Activated CD8-positive, alpha-beta memory T cell treated with anti-CD3 and anti-CD28 coated beads for 36 hours (primary cell): ENCODE data around the gene SPATA3. TPM values are rescaled to one million over a fixed set of nuclear protein-coding genes. Genes with fewer than 3 reads are reported as not detected.
"Not testable (repeated sequence)": the region's sequence is repeated elsewhere in the genome, so short reads cannot be mapped to it uniquely, and the experiment has no call there.

Experiments used
- CTCF ChIA-PET: fragments of 350-600 bp; sonication (Branson Sonifier 250); formaldehyde crosslinking; loops from one replicate; lab custom pipeline; 2021; ENCODE audit warnings: antibody characterized with exemption; lab: Charles Lee
- POLR2A ChIA-PET: fragments of 350-600 bp; sonication (Branson Sonifier 250); formaldehyde crosslinking; loops from one replicate; lab custom pipeline; 2021; ENCODE audit warnings: antibody characterized with exemption; lab: Charles Lee
- total RNA-seq, 2 experiments: library from RNA; stranded (reverse); gene quantifications; one replicate each; pipeline ENCODE4 v1.2.3, GENCODE V29; 2021

SPATA3 gene
- total RNA-seq, 2 experiments from 2014 or later, result 0.21 to 0.44 TPM

DNA sequence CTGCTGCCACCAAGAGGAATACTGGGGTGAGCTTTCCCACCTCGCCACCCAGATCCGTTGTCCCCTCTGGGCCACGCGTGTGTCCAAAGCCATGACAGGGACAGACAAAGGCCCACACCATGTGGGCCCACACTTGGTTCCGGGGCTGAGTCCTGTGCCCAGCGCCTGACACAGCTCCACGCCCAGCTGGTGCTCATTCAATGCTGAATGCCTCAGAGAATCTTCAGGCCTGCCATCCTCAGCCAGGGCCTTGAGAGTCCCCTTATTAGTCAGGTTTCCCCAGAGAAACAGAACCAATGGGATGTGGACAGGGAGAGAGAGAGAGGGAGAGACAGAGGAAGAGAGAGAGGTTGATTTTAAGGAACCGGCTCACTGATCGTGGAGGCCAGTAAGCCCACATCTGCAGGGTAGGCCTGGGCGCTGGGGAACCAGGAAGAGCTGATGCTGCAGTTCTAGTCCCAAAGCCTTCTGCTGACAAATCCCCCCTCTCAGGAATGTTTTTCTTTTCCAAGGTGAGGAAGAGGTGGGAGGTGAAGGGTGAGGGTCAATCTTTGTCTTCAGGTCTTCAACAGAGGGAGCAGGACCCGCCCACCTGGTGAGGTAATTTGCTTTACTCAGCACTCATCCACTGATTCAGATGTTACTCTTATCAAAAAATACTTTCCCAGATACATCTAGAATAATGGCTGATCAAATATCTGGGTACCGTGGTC lies 10.2 kb upstream of the SPATA3 start:
- POLR2A ChIA-PET, result interaction anchor here (0.9 to 2.0 kb wide), 4 partner anchors 35 to 77 kb away, joined by 5 to 8 read pairs (median 7); no protein-coding TSS in a partner anchor

DNA sequence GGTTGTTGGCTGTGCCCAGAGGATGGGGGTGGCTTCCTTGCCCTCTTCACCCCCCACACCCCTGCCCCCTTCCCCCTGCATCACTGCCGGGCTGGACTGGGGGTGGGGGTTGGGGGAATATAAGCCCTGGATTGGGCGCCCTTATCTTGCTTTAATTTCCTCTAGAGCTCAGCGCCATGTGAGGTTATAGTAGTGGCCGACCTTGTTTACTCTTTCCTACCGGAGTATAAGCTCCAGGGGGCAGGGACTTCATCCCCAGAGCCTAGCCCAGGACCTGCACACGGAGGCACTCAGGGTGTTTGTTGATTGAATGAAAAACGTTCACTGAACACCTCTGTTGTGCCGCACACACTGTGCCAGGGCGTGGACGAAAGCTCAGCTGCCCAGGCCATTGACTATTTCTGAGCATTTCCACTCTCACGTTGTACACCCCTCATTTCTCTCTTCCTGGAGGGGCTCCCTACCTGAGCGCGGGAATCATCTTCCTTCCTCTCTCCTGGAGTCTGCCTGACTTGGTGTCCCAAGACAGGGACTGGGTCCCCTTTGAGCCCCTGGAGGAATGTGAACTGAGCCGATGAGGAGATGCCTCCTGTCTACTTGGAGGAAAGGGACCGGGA lies 9.3 kb upstream of the SPATA3 start:
- CTCF ChIA-PET, result interaction anchor here (0.5 to 8.0 kb wide), 23 partner anchors 19 to 465 kb away, joined by 3 to 144 read pairs (median 5); partner anchors contain the start of genes GPR55 and ITM2C
- POLR2A ChIA-PET, result no interaction called here

More for the DNA sequence above, 10.2 kb upstream of the SPATA3 start:
- CTCF ChIA-PET, result interaction anchor here (0.9 to 8.0 kb wide), 14 partner anchors 11 to 166 kb away, joined by 3 to 144 read pairs (median 6); partner anchors contain the start of genes GPR55 and ITM2C

DNA sequence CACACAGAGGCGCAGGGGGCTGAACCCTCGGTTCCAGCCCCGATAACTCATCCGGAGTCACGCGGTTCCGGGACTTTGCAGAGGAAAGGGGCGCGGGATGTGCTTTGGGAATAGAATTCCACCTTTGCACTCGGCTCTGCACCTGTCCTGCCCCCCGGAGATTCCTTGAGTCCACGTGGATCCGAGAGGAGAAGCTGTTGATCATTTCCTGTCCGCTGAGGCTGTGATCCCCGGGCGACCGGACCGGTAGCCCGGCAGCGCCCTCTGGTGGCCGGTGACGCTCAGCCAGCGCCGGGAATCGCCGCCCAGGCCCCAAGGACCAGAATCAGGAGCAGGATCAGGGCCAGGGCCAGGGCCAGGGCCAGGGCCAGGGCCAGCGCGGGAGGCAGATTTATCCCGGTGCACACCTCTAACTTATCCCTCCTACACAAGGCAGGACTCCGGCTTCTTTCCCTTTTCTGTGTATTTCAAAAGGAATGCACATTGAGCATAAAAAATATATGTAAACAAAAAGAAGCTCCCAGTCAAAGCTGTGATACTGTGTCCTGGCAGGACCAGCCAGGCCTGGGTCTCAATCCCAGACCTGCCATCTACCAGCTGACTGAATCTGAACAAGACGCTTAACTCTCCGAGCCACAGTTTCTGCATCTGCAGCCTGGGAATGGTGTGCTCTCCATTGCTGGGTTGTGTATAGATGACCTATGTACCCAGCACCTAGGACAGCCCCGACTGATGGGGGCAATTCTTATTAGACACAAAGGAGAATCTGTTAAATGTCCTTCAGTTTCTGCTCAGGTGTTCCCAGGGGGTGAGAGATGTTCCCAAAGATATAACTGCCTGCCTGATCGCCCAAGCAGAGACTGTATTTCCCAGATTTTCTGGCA lies 8.5 kb upstream of the SPATA3 start:
- CTCF ChIA-PET, result interaction anchor here (0.5 to 8.0 kb wide), 29 partner anchors 12 to 465 kb away, joined by 3 to 144 read pairs (median 4); partner anchors contain the start of gene GPR55
- POLR2A ChIA-PET, result interaction anchor here (0.6 kb wide), 1 partner anchor 55 kb away, joined by 3 read pairs; no protein-coding TSS in a partner anchor

DNA sequence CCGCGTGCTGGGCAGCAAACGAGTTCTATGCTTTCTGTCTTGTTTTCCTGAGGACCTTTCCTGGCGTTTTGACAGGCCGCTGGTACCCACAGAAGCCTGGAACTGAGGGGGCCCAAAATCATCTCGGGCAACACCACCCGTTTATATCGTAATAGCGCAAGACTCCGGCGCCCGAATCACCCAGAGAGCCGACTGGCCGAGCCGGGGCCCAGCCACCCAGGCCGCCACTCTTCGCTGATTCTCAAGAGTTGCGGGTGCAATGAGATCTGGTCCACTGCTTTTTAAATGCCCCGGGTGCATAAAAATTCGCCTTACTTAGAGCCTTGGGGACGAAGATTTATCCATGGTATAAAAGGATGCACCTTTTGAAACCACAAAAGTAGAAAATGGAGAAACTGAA lies 6.2 kb upstream of the SPATA3 start:
- CTCF ChIA-PET, result interaction anchor here (8.0 kb wide), 1 partner anchor 87 kb away, joined by 144 read pairs; no protein-coding TSS in a partner anchor
- POLR2A ChIA-PET, result no interaction called here

DNA sequence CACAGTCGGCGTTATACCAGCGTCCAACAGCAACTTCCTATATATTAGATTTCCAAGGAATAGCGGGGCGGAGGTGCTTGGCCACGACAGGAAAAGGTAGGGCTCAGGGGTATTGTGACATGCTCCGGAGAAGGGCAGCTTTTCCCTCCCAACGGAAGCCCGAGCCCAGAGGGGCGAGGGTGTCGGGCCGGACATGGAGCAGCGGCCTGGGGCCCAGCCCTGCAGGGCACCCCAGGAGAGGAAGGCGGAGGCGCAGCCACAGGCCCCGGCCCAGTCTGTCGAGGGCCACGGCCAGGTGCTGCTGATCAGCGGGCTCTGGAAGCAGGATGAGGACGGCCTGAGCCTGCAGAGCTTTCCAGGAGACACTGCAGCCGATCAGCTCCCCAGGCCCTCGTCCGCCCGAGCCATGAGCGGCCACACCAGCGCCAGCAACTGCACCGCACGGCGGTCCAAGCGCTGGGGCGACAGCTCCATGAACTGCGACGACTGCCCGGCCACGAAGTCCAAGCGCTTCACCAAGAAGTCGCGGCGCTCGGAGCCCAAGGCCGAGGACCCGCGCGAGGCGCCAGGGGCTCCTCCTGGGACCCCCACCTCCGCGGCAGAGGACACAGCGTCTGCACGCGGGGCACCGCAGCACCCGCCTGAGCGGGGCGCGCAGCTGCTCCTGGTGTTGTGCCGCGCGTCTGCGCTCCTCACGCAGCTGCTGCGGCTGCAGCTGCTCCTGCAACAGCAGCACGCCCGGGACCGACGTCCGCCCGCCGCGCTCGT lies 5.6 kb upstream of the SPATA3 start:
- ChIA-PET CTCF (interaction anchor here (8.0 kb wide), 1 partner anchor 88 kb away, joined by 144 read pairs; no protein-coding TSS in a partner anchor), POLR2A (no interaction called here)

DNA sequence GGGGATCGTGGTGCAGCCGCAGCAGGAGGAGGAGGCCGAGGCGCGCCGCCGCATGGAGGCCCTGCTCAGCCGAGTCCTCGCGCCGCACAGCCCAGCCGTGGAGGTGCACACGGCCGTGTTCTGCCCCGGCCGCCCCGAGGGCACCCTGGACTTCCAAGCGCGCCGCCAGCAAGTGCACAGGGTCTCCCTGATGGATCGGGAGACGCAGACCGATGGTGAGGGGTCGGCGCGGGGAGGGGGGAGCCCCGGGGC lies 5.1 kb upstream of the SPATA3 start:
- POLR2A ChIA-PET, result no interaction called here
- CTCF ChIA-PET, result interaction anchor here (8.0 kb wide), 1 partner anchor 88 kb away, joined by 144 read pairs; no protein-coding TSS in a partner anchor

DNA sequence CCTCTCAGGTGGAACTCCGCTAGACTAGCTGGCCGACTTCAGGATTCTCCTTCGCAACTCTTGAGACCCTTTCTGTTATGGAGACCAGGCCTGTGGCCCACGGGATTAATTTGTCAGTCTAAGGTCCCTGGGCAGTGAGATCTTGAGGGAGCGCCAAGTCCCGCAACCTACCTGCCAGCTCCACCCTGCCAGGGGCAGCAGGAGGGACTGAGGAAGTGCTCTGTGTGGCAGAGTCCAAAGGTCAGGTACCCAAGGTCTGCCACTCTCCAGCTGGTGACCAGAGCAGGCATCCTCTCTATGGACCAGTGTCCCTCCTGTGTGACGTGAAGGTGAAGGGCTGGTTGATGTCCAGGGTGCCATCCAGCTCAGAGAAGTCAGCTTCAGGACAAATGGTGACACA lies 4.3 kb upstream of the SPATA3 start:
- POLR2A ChIA-PET, result no interaction called here
- CTCF ChIA-PET, result interaction anchor here (0.6 kb wide), 1 partner anchor 321 kb away, joined by 4 read pairs; no protein-coding TSS in a partner anchor

DNA sequence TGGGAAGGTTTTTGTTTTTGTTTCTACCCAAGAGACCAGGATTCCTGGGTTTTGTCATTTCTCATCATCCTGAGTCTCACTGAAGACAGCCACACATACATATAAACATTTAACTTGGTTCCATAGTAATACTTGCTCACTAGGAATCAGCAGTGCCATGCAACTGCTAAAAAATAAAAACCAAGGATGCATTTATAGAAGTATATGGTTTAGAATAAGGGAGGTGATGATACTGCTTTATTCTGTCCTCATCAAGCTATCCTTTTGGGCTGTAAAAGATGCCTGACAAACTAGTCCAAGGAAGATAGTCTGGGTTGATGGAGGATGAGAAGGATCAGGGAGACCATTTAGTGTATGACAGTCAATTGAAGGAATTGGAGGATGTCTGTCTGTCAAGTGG lies 740 bp downstream of the SPATA3 start:
- CTCF ChIA-PET, result interaction anchor here (0.6 to 1.1 kb wide), 2 partner anchors 73 to 172 kb away, joined by 3 read pairs; no protein-coding TSS in a partner anchor
- POLR2A ChIA-PET, result no interaction called here

DNA sequence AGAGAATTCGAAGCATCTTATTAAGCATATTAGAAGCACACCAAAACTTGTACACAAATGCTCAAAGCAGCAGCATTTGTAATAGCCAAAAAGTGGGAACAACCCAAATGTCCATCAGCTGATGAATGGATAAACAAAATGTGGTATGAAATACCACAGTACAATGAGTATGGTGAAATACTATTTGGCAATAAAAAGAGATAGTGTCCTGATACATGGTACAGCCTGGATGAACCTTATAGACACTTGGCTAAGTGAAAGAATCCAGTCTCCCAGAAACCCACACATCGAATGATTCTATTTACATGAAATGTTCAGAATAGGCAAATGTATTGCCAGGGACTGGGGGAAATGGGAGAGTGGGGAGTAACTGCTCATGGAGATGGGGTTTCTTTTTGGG lies 3.0 kb downstream of the SPATA3 start:
- POLR2A ChIA-PET, result no interaction called here
- CTCF ChIA-PET, result no interaction called here

DNA sequence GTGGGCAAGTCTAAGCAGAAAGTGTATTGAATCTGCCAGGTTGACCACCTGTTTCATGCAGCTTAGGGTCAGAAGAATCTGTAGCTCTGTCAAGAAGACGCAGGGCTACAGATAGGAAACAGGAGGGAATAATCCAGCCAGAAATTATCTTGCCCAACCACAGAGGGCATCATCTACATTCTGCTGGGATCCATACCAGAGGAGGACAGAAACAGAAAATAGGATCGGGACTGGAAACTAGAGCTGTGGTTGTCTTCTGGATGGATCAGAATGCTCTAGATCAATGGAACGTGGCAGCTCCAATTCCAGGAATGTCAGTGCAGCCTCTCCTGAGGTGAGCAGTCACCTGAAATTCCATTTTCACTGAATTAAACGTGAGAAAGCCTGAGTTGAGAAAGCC lies 3.6 kb downstream of the SPATA3 start:
- ChIA-PET POLR2A (no interaction called here), CTCF (no interaction called here)

DNA sequence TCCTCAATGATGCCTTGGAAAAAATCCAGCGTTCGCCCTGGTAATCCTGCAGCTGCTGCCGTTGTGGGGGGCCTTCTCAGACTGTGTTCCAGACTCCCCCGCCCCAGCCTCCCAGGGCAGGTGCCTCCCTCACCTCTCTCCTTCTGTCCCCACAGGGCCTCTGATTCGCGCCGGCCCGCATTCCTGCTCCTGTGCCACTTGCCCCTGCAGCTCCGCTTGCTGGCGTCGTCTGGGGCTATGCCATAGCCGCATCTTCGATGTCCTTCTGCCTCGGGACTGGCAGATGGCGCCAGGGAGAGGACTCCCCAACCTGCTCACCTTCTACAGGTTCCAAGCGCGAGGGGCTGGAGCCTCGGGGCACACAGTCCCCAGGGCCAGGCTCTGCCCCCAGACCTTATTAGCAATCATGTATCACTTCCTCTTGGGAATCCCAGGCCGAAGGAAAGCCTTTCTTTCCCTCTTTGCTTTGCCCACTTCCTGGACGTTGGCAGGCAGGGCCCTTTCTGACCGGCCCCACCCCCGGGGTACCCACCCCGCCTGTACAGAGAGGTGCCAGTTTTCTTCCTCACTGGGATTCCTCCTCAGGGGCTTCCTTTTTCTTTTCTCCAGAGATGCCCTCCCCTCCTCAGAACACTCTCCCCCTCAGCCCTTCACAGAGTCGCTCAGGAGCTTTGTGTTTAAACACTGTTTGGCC lies 4.4 kb downstream of the SPATA3 start:
- POLR2A ChIA-PET, result no interaction called here
- CTCF ChIA-PET, result no interaction called here

DNA sequence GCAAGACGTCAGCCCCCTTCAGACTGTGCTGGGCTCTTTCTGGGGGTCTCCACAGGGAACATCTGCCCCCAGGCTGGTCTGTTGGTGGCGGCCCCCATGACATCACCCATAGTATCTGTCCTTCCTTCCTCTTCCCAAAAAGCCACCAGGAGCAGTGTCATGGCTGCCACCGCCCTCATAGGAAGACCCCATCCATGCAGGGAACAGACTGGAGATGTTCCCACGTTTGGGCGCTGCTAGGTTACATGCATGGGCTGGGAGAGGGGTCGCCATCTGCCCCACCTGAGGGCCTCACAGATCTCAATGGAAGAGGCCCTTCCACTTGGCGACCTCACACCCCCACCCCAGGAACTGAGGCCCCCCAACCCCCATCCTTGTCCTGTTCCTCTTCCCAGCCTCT lies 5.1 kb downstream of the SPATA3 start:
- CTCF ChIA-PET, result no interaction called here
- POLR2A ChIA-PET, result no interaction called here

DNA sequence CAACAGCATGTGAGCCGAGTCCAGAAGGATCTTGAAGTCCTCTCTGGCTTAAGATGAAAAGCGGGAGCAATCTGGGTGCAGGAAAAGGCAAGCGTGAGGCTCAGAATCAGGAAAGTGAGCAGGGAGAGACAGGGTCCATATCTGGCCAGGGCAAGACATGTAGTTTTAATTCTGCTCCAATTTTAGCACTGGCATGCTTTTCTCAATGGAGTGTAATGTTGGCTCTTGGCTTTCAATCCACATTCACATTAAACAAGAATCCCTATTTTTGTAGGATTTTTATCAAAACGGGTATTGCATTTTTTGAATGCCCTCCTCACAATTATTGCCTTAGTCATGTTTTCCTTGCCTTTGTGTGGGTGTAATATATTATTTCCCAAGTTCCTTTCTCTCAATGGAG lies 6.0 kb downstream of the SPATA3 start:
- ChIA-PET CTCF (no interaction called here), POLR2A (no interaction called here)

DNA sequence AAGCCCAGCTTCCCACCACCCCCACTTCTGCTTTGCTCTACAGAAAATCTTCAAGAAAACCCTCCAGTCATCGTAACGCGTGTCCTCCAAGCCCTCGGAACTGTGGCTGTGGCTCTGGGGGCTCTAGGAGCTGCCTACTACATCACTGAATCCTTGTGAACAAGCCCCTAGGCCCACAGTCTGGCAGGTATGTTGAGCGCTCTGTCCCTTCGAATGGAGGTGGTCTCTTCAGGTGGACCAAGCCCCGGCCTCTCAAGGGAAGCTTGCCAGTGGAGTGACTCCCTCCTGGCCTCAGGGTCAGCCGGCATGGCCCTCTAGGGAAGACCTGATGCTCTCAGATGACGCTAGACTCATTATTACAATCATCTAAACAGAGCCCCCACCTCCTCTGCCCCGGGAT lies 6.7 kb downstream of the SPATA3 start:
- ChIA-PET POLR2A (no interaction called here), CTCF (no interaction called here)

DNA sequence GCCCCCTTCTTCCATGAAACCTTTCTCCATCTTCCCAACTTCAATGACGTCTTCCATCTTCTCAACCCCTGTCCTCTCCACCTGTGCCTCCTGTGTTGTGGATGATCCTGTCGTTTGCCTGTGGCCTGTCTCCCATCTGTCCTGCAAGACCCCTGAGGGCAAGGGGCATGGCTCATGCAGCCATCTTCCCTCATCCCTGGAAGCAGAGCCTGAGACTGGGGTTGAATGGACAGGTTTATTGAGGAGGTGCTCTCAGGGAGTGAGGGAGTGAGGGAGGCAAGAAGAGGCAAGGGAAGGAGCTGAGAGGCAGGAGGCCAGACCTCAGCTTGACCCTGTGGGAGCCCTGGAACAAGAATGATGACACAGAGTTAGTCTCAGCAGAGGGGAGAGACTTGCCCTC lies 7.3 kb downstream of the SPATA3 start:
- CTCF ChIA-PET, result no interaction called here
- POLR2A ChIA-PET, result no interaction called here

DNA sequence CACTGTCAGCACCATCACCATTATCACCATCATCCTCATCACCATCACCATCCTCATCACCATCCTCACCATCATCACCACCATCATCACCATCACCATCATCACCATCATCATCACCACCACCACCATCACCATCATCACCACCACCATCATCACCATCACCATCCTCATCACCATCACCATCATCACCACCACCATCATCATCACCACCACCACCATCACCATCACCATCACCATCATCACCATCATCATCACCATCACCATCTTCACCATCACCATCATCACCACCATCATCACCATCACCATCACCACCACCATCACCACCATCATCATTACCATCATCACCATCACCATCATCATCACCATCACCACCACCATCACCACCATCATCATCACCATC lies 9.0 kb downstream of the SPATA3 start:
- CTCF ChIA-PET, POLR2A ChIA-PET: not testable (repeated sequence)

DNA sequence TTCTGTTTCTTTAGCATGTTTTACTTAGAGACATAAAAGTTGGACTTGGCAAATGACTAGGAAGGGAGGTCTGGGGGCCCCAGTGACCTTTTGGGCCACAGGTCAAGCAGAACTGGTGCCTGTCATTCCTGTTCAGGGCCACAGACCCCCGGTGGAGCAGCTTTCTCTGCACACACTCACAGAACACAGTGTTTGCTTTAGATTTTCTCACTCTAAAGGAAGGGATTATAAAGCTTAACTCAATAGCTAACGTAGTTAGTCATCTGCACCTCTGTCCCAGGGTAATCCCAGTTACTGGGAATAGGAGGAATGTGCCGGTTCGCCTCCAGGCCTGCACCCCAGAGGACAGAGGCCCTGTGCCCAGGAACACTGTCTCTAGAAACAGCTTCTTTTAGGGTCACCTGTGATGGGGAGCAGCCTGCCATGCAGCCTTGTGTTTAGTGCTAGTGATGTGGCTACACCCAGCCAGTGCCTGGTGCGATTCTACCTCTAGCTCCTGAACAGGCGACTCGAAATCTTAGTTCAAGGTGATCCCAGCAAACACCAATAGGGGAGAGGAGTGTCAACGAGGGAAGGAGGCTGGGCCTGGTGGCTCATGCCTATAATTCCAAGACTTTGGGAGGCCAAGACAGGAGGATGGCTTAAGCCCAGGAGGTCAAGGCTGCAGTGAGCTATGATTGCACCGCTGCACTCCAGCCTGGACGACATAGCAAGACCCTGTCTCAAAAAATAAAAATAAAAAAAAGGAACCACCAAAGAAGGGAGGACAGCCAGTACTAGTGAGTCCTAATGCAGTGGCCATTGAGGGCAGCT lies 11.6 kb downstream of the SPATA3 start:
- CTCF ChIA-PET, result interaction anchor here (1.5 to 1.6 kb wide), 2 partner anchors 21 to 106 kb away, joined by 3 to 4 read pairs; no protein-coding TSS in a partner anchor
- POLR2A ChIA-PET, result no interaction called here
